Activated CD4-positive, alpha-beta T cell treated with anti-CD3 and anti-CD28 coated beads, Interleukin-2, amount 10 ng/mL, durations not matched to agents 24 days and 14 days (primary cell): ENCODE data around the gene MGAT3. TPM values are rescaled to one million over a fixed set of nuclear protein-coding genes. Genes with fewer than 3 reads are reported as not detected.

Experiments used
- DNase-seq: peaks from one replicate; pipeline ENCODE4 v3.0.0; 2022
- H3K27ac Mint-ChIP-seq: one replicate; pipeline ENCODE4 v1.8.0; 2022; ENCODE audit warnings: mild to moderate bottlenecking, mixed read lengths
- H3K27me3 Mint-ChIP-seq: one replicate; pipeline ENCODE4 v1.8.0; 2022; ENCODE audit warnings: mixed read lengths
- H3K36me3 Mint-ChIP-seq: one replicate; pipeline ENCODE4 v1.8.0; 2022; ENCODE audit warnings: low read depth, mild to moderate bottlenecking, mixed read lengths
- H3K4me1 Mint-ChIP-seq: one replicate; pipeline ENCODE4 v1.8.0; 2021; ENCODE audit warnings: mixed read lengths
- H3K4me3 Mint-ChIP-seq: one replicate; pipeline ENCODE4 v1.8.0; 2022; ENCODE audit warnings: mild to moderate bottlenecking, moderate library complexity, mixed read lengths
- H3K9me3 Mint-ChIP-seq: one replicate; pipeline ENCODE4 v1.8.0; 2021; ENCODE audit warnings: mixed read lengths
- intact Hi-C: fragments of 100-400 bp; cut with micrococcal nuclease; formaldehyde crosslinking; loops from one replicate; pipeline ENCODE4 v1.15.1; 2023
- total RNA-seq: library from RNA; stranded (reverse); gene quantifications from 2 replicates; pipeline ENCODE4 v1.2.3, GENCODE V29; 2022

Gene MGAT3
- total RNA-seq, 1 donor from 2014 or later = 1.9 TPM

GRCh38 chr22:39432361-39432811, 24.4 kb upstream of the MGAT3 start:
- Mint-ChIP-seq H3K4me3 (no peak overlapping the region), H3K27ac (no peak overlapping the region), H3K36me3 (peaks cover 15% of the 10 kb centered on the region), H3K9me3 (no peaks in the 10 kb centered on the region), H3K27me3 (no peaks in the 10 kb centered on the region), H3K4me1 (peaks cover 3% of the 10 kb centered on the region)
- no peak for DNase-seq
- intact Hi-C loops = no loop called here

- intact Hi-C loops = no loop called here
- H3K36me3 Mint-ChIP-seq = peaks cover 9% of the 10 kb centered on the region
- no peak for DNase-seq
- H3K27ac Mint-ChIP-seq = no peak overlapping the region
- no peaks in the 10 kb centered on the region for H3K9me3 Mint-ChIP-seq
- no peak overlapping the region for H3K4me3 Mint-ChIP-seq
- no peaks in the 10 kb centered on the region for H3K27me3 Mint-ChIP-seq
- peaks cover 3% of the 10 kb centered on the region for H3K4me1 Mint-ChIP-seq
Measured at GRCh38 chr22:39433476-39434242, 23.2 kb upstream of the MGAT3 start.

- H3K4me1 Mint-ChIP-seq = peaks cover 7% of the 10 kb centered on the region
- H3K4me3 Mint-ChIP-seq = no peak overlapping the region
- no peak overlapping the region for H3K27ac Mint-ChIP-seq
- no peak for DNase-seq
- no peaks in the 10 kb centered on the region for H3K9me3 Mint-ChIP-seq
- H3K36me3 Mint-ChIP-seq = peaks cover 6% of the 10 kb centered on the region
- H3K27me3 Mint-ChIP-seq = no peaks in the 10 kb centered on the region
- intact Hi-C loops = no loop called here
Measured at GRCh38 chr22:39434243-39434653, 22.6 kb upstream of the MGAT3 start.

GRCh38 chr22:39434721-39435120, 22.1 kb upstream of the MGAT3 start:
- no peaks in the 10 kb centered on the region for H3K27me3 Mint-ChIP-seq
- intact Hi-C loops = no loop called here
- no peak overlapping the region for H3K4me3 Mint-ChIP-seq
- peaks cover 8% of the 10 kb centered on the region for H3K4me1 Mint-ChIP-seq
- peaks cover 5% of the 10 kb centered on the region for H3K36me3 Mint-ChIP-seq
- H3K9me3 Mint-ChIP-seq = no peaks in the 10 kb centered on the region
- H3K27ac Mint-ChIP-seq = peak overlapping the region; percentile 17
- DNase-seq = no peak

- Mint-ChIP-seq H3K27me3 (no peaks in the 10 kb centered on the region), H3K9me3 (no peaks in the 10 kb centered on the region), H3K4me1 (peaks cover 8% of the 10 kb centered on the region), H3K36me3 (peaks cover under 1% of the 10 kb centered on the region), H3K4me3 (no peak overlapping the region), H3K27ac (no peak overlapping the region)
- intact Hi-C loops = no loop called here
- no peak for DNase-seq
Measured at GRCh38 chr22:39435616-39436015, 21.2 kb upstream of the MGAT3 start.

GRCh38 chr22:39437791-39438704, 18.8 kb upstream of the MGAT3 start:
- Mint-ChIP-seq H3K4me1 (peaks cover 8% of the 10 kb centered on the region), H3K9me3 (no peaks in the 10 kb centered on the region), H3K27me3 (peaks cover 2% of the 10 kb centered on the region), H3K4me3 (no peak overlapping the region), H3K27ac (no peak overlapping the region), H3K36me3 (no peaks in the 10 kb centered on the region)
- intact Hi-C loops = no loop called here
- no peak for DNase-seq

- H3K36me3 Mint-ChIP-seq = no peaks in the 10 kb centered on the region
- peaks cover 2% of the 10 kb centered on the region for H3K27me3 Mint-ChIP-seq
- H3K4me3 Mint-ChIP-seq = no peak overlapping the region
- no peak for DNase-seq
- no peak overlapping the region for H3K27ac Mint-ChIP-seq
- H3K4me1 Mint-ChIP-seq = peaks cover 8% of the 10 kb centered on the region
- H3K9me3 Mint-ChIP-seq = no peaks in the 10 kb centered on the region
- intact Hi-C loops = no loop called here
Measured at GRCh38 chr22:39439170-39439569, 17.6 kb upstream of the MGAT3 start.

GRCh38 chr22:39443398-39443797, 13.4 kb upstream of the MGAT3 start:
- peaks cover 17% of the 10 kb centered on the region for H3K4me1 Mint-ChIP-seq
- H3K4me3 Mint-ChIP-seq = no peak overlapping the region
- no peak for DNase-seq
- H3K27me3 Mint-ChIP-seq = peaks cover 2% of the 10 kb centered on the region
- no peaks in the 10 kb centered on the region for H3K36me3 Mint-ChIP-seq
- intact Hi-C loops = no loop called here
- H3K27ac Mint-ChIP-seq = no peak overlapping the region
- H3K9me3 Mint-ChIP-seq = no peaks in the 10 kb centered on the region

- H3K4me1 Mint-ChIP-seq = peaks cover 16% of the 10 kb centered on the region
- no peaks in the 10 kb centered on the region for H3K9me3 Mint-ChIP-seq
- no peak overlapping the region for H3K27ac Mint-ChIP-seq
Measured at GRCh38 chr22:39444247-39444800, 12.5 kb upstream of the MGAT3 start.

GRCh38 chr22:39444937-39445465, 11.8 kb upstream of the MGAT3 start:
- Mint-ChIP-seq H3K4me1 (peaks cover 22% of the 10 kb centered on the region), H3K36me3 (no peaks in the 10 kb centered on the region), H3K27me3 (peaks cover 2% of the 10 kb centered on the region), H3K9me3 (no peaks in the 10 kb centered on the region), H3K4me3 (no peak overlapping the region), H3K27ac (no peak overlapping the region)
- intact Hi-C loops = no loop called here
- DNase-seq = no peak

More at GRCh38 chr22:39444247-39444800, 12.5 kb upstream of the MGAT3 start:
- intact Hi-C loops = no loop called here
- H3K4me3 Mint-ChIP-seq = no peak overlapping the region
- H3K27me3 Mint-ChIP-seq = peaks cover 2% of the 10 kb centered on the region
- no peak for DNase-seq
- H3K36me3 Mint-ChIP-seq = no peaks in the 10 kb centered on the region

- no peak for DNase-seq
- H3K4me3 Mint-ChIP-seq = no peak overlapping the region
- H3K27me3 Mint-ChIP-seq = peaks cover 2% of the 10 kb centered on the region
- no peaks in the 10 kb centered on the region for H3K36me3 Mint-ChIP-seq
- H3K27ac Mint-ChIP-seq = no peak overlapping the region
- H3K9me3 Mint-ChIP-seq = no peaks in the 10 kb centered on the region
- intact Hi-C loops = no loop called here
- H3K4me1 Mint-ChIP-seq = peaks cover 24% of the 10 kb centered on the region
Measured at GRCh38 chr22:39445678-39446077, 11.1 kb upstream of the MGAT3 start.

GRCh38 chr22:39446239-39446721, 10.5 kb upstream of the MGAT3 start:
- no peak overlapping the region for H3K4me3 Mint-ChIP-seq
- intact Hi-C loops = no loop called here
- DNase-seq = no peak
- H3K27me3 Mint-ChIP-seq = peaks cover under 1% of the 10 kb centered on the region
- H3K27ac Mint-ChIP-seq = no peak overlapping the region
- no peaks in the 10 kb centered on the region for H3K36me3 Mint-ChIP-seq
- H3K9me3 Mint-ChIP-seq = no peaks in the 10 kb centered on the region
- peaks cover 25% of the 10 kb centered on the region for H3K4me1 Mint-ChIP-seq

- intact Hi-C loops = no loop called here
- H3K27ac Mint-ChIP-seq = peak overlapping the region; percentile 37
- no peaks in the 10 kb centered on the region for H3K36me3 Mint-ChIP-seq
- peaks cover 28% of the 10 kb centered on the region for H3K4me1 Mint-ChIP-seq
- no peaks in the 10 kb centered on the region for H3K9me3 Mint-ChIP-seq
- peak overlapping the region; percentile 10 for H3K4me3 Mint-ChIP-seq
- no peaks in the 10 kb centered on the region for H3K27me3 Mint-ChIP-seq
- no peak for DNase-seq
Measured at GRCh38 chr22:39448205-39449054, 8.4 kb upstream of the MGAT3 start.
